Psoas muscle (tissue), 8 donors: Measurements from ENCODE around the gene ZNF716. TPM values are rescaled to one million over a fixed set of nuclear protein-coding genes. Genes with fewer than 3 reads are reported as not detected.
"Not testable (repeated sequence)": the region's sequence is repeated elsewhere in the genome, so short reads cannot be mapped to it uniquely, and the experiment has no call there.

ENCODE experiments used
- ATAC-seq, 4 donors: fragments of 200-7000 bp; cut with Tn5 transposase; one replicate each; pipeline ENCODE4 v1.9.1; 2020; ENCODE audit warnings: moderate library complexity in 3 of 4, mild to moderate bottlenecking in 2 of 4
- DNase-seq, 2 donors: peaks; one replicate each; pipeline ENCODE4 v3.0.0-alpha.2; 2020
- H3K27ac ChIP-seq: fragments of 200-600 bp; one replicate; pipeline ENCODE4 v1.8.0; 2022
- H3K27me3 ChIP-seq, 3 donors: fragments of 200-600 bp in 1 of 3; one replicate each; pipeline versions ENCODE4 v1.6.1 to v1.8.0; 2013 to 2022; ENCODE audit warnings: low read length in 2 of 3, mild to moderate bottlenecking in 2 of 3, moderate library complexity in 1 of 3; ENCODE audit not compliant: insufficient read depth in 3 of 3
- H3K36me3 ChIP-seq, 2 donors: fragments of 200-600 bp in 1 of 2; one replicate each; pipeline versions ENCODE4 v1.6.1 to v1.8.0; 2013 to 2022; ENCODE audit warnings: low read depth in 1 of 2, mild to moderate bottlenecking in 1 of 2, moderate library complexity in 1 of 2; ENCODE audit not compliant: insufficient read depth in 1 of 2
- H3K4me1 ChIP-seq: fragments of 200-600 bp; one replicate; pipeline ENCODE4 v1.8.0; 2022
- H3K4me3 ChIP-seq: fragments of 200-600 bp; one replicate; pipeline ENCODE4 v1.8.0; 2022; ENCODE audit warnings: mild to moderate bottlenecking
- H3K9me3 ChIP-seq: fragments of 200-600 bp; one replicate; pipeline ENCODE4 v1.8.0; 2022
- WGBS, 3 donors: extraction: QIAGEN DNeasy Blood & Tissue Kit; methylation state at CpG; one replicate each; pipeline versions ENCODE4 v1.1.6 to v1.1.7; 2013; 5-methylcytosine and 5-hydroxymethylcytosine counted together
- intact Hi-C, 2 donors: fragments of 100-400 bp; cut with DNase I; formaldehyde crosslinking; loops; one replicate each; pipeline versions ENCODE4 v1.11.0 to v1.14.2; 2022
- polyA plus RNA-seq, 3 donors: library from polyadenylated mRNA; stranded (reverse); fragments of 200-250 nt; gene quantifications; one replicate each; pipeline ENCODE4 v1.2.3, GENCODE V29; 2013
- total RNA-seq, 4 donors: library from RNA; stranded (reverse); fragmentation: NEBNext Ultra II Directional in 2 of 4; extraction: Animal tissue kit (Norgen Biotek cat#: 25700) in 2 of 4; gene quantifications; one replicate each; pipeline versions ENCODE4 v1.2.1 to v1.2.4, GENCODE V29; 2021 to 2023
- TF ChIP-seq, protein P1 (sequence below): fragments of 200-600 bp; IDR thresholded peaks from one replicate; pipeline ENCODE4 v1.8.0; 2022; ENCODE audit warnings: antibody characterized with exemption
- donor health status: healthy with polysubstance abuse.
- donor health status: DM: no; HTN: no; CAD: no; lungs with moderate emphysema.
- donor health status: Bipolar disorder and iron deficiency.
- donor health status: healthy.
- donor health status: DM: yes; HTN: yes; CAD: no.
- donor health status: DM: no; HTN: no; CAD: no.
- donor health status: DM: no; HTN: no; CAD: no.
- donor health status: DM: yes; HTN: yes; CAD: no.

Gene ZNF716
- total and polyA plus RNA-seq, 7 donors: not detected

GRCh38 chr7:57443567-57443966 lies 6.4 kb upstream of the ZNF716 start:
- H3K9me3 ChIP-seq: no peaks in the 10 kb centered on the region
- intact Hi-C loops: no loop called here

DNA sequence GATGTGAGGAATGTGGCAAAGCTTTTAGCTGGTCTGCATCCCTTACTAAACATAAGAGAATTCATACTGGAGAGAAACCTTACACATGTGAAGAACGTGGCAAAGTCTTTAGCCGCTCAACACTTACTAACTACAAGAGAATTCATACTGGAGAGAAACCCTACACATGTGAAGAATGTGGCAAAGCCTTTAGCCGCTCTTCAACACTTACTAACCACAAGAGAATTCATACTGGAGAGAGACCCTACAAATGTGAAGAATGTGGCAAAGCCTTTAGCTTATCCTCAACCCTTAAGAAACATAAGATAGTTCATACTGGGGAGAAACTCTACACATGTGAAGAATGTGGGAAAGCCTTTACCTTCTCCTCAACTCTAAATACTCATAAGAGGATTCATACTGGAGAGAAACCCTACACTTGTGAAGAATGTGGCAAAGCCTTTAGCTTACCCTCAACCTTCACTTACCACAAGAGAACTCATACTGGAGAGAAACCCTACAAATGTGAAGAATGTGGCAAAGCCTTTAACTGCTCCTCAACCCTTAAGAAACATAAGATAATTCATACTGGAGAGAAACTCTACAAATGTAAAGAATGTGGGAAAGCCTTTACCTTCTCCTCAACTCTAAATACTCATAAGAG lies 19.3 kb downstream of the ZNF716 start:
- H3K4me3 ChIP-seq, DNase-seq, H3K36me3 ChIP-seq, H3K27me3 ChIP-seq, intact Hi-C loops, H3K4me1 ChIP-seq, H3K27ac ChIP-seq, ATAC-seq: not testable (repeated sequence)
- H3K9me3 ChIP-seq: peaks cover 63% of the 10 kb centered on the region
- 75 to 76% (median 75%) methylated on average over 3 of the region's 3 CpGs for WGBS, 3 donors

More at GRCh38 chr7:57443567-57443966, 6.4 kb upstream of the ZNF716 start:
- no peaks in the 10 kb centered on the region for H3K27me3 ChIP-seq
- no peak overlapping the region for H3K4me3 ChIP-seq
- H3K4me1 ChIP-seq: no peaks in the 10 kb centered on the region
- ATAC-seq: no peak
- no peaks in the 10 kb centered on the region for H3K36me3 ChIP-seq
- no peak overlapping the region for H3K27ac ChIP-seq
- no peak for DNase-seq
- TF ChIP-seq, protein P1, sequence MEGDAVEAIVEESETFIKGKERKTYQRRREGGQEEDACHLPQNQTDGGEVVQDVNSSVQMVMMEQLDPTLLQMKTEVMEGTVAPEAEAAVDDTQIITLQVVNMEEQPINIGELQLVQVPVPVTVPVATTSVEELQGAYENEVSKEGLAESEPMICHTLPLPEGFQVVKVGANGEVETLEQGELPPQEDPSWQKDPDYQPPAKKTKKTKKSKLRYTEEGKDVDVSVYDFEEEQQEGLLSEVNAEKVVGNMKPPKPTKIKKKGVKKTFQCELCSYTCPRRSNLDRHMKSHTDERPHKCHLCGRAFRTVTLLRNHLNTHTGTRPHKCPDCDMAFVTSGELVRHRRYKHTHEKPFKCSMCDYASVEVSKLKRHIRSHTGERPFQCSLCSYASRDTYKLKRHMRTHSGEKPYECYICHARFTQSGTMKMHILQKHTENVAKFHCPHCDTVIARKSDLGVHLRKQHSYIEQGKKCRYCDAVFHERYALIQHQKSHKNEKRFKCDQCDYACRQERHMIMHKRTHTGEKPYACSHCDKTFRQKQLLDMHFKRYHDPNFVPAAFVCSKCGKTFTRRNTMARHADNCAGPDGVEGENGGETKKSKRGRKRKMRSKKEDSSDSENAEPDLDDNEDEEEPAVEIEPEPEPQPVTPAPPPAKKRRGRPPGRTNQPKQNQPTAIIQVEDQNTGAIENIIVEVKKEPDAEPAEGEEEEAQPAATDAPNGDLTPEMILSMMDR: no peak

DNA sequence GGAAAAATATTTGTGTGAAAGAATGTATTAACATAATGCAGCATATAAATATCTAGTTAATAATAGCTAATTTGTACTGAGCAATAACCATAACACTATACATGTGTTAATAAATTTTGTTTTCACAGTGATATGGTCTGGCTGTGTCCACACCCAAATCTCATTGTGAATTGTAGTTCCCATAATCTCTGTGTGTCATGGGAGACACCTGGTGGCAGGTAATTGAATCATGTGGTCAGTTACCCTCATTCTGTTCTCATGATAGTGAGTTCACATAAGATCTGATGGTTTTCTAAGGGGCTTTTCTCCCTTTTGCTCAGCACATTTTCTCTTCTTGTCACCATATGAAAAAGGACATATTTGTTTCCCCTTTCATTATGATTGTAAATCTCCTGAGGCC lies 30.3 kb downstream of the ZNF716 start:
- not testable (repeated sequence) for DNase-seq, H3K27ac ChIP-seq, H3K4me3 ChIP-seq, H3K27me3 ChIP-seq, H3K36me3 ChIP-seq, H3K4me1 ChIP-seq, H3K9me3 ChIP-seq
- intact Hi-C loops: loop anchor here (5.0 to 10.0 kb wide), 2 partner anchors 173 to 176 kb away; no protein-coding TSS in a partner anchor
- ATAC-seq: peak in 1 of 4 donors; percentile 50
- TF ChIP-seq, protein P1: peak; percentile 11

GRCh38 chr7:57485022-57485421 lies 35.0 kb downstream of the ZNF716 start:
- not testable (repeated sequence) for H3K27me3 ChIP-seq, ATAC-seq, H3K4me1 ChIP-seq, DNase-seq, H3K4me3 ChIP-seq, H3K27ac ChIP-seq, H3K36me3 ChIP-seq
- H3K9me3 ChIP-seq: peaks cover 23% of the 10 kb centered on the region
- intact Hi-C loops: loop anchor here in 1 of 2 donors (10.0 kb wide), 1 partner anchor 180 kb away; no protein-coding TSS in a partner anchor
- 83 to 86% (median 85%) methylated on average over 21 of the region's 21 CpGs for WGBS, 3 donors

GRCh38 chr7:57487957-57488356 lies 38.0 kb downstream of the ZNF716 start:
- ATAC-seq (no peak), DNase-seq (no peak)
- Histone ChIP-seq H3K4me3 (no peak overlapping the region), H3K9me3 (peaks cover 29% of the 10 kb centered on the region), H3K27ac (no peak overlapping the region), H3K4me1 (no peaks in the 10 kb centered on the region), H3K36me3 (no peaks in the 10 kb centered on the region), H3K27me3 (no peaks in the 10 kb centered on the region)
- 74 to 84% (median 80%) methylated on average over 13 of the region's 13 CpGs for WGBS, 3 donors
- intact Hi-C loops: loop anchor here in 1 of 2 donors (10.0 kb wide), 1 partner anchor 183 kb away; no protein-coding TSS in a partner anchor
- TF ChIP-seq, protein P1: no peak

DNA sequence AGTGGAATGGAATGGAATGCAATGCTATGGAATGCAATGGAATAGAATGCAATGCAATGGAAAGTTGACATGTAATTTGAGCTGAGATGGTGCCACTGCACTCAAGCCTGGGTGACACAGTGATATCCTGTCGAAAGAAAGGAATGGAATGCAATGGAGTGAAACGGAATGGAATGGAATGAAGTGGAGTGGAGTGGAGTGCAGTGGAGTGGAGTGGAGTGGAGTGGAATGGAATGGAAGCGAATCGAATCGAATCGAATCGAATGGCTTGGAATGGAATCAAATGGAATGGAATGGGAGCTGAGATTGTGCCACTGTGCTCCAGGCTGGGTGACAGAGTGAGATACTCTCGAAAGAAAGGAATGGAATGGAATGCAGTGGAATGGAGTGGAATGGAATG lies 45.1 kb downstream of the ZNF716 start:
- H3K27me3 ChIP-seq, H3K36me3 ChIP-seq, intact Hi-C loops, H3K27ac ChIP-seq, H3K4me3 ChIP-seq, H3K4me1 ChIP-seq, DNase-seq: not testable (repeated sequence)
- WGBS, 3 donors: 73 to 79% (median 77%) methylated on average over 8 of the region's 8 CpGs
- peaks cover 15% of the 10 kb centered on the region for H3K9me3 ChIP-seq
- ATAC-seq: peak in 1 of 4 donors; percentile 32
